ENCODE measurements around the gene SERPINB8.

DNA sequence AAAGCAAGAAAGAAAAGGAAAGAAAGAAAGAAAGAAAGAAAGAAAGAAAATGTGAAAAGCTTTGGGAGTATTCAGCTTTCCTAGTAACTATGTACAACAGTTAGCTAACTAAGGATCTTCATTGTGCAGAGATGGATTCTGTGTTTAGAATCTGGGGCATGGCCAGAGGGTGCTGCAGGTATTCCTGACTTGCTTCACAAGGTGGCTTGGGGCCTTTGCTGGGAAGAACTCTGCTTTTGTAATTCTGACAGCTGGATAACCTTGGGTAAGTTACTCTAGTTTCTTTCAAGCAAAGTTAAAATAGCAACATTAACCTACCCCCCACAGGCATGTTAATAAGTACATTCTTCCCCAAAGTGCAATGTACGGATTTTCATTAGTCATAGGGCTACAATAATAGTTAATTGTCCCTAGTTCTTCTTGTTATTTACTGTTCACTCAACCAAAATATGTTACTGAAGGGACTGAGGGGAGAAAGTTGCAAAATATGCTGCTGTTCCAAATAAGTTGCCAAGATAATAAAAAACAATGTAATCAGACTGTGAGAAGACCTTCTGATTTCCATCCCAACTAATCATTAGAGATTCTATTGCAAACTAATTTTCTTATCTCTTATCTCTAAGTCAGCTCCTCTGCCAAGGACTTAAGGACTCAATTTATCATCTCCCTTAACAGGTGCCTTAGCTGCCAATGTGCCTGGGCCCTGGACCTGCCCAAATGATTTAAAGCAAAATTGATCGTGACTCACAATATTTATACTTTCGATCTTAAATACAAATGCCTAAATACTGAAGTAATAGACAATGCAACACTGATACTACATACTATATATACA lies 50.3 kb downstream of the SERPINB8 start:
- TF ChIP-seq, protein P1, sequence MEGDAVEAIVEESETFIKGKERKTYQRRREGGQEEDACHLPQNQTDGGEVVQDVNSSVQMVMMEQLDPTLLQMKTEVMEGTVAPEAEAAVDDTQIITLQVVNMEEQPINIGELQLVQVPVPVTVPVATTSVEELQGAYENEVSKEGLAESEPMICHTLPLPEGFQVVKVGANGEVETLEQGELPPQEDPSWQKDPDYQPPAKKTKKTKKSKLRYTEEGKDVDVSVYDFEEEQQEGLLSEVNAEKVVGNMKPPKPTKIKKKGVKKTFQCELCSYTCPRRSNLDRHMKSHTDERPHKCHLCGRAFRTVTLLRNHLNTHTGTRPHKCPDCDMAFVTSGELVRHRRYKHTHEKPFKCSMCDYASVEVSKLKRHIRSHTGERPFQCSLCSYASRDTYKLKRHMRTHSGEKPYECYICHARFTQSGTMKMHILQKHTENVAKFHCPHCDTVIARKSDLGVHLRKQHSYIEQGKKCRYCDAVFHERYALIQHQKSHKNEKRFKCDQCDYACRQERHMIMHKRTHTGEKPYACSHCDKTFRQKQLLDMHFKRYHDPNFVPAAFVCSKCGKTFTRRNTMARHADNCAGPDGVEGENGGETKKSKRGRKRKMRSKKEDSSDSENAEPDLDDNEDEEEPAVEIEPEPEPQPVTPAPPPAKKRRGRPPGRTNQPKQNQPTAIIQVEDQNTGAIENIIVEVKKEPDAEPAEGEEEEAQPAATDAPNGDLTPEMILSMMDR (IDR thresholded peaks at IDR 0.05): no peak
- TF ChIP-seq POLR2A (IDR thresholded peaks at IDR 0.05; ENCODE audit: low read depth) (no peak), EP300 (IDR thresholded peaks at IDR 0.05) (no peak)
